COLO668 (cell line): Measurements from ENCODE around the gene CAMSAP2.
A peak's percentile ranks its signal among the peaks of the same experiment; 100 is the strongest.

Experiments used
- DNase-seq: peaks from one replicate; lab custom pipeline; 2025; ENCODE audit not compliant: unreplicated experiment; lab: John Stamatoyannopoulos, UW

Gene CAMSAP2

GRCh38 chr1:200895801-200896530, 157.3 kb downstream of the CAMSAP2 start:
- DNase-seq: no peak

GRCh38 chr1:200896531-200897196, 158.0 kb downstream of the CAMSAP2 start:
- DNase-seq: peak; percentile 36

- DNase-seq: no peak
Observed at GRCh38 chr1:200897259-200897658, 158.6 kb downstream of the CAMSAP2 start.

- DNase-seq: no peak
Observed at GRCh38 chr1:200899015-200899386, 160.3 kb downstream of the CAMSAP2 start.

- no peak for DNase-seq
Observed at GRCh38 chr1:200899451-200899915, 160.8 kb downstream of the CAMSAP2 start.

- no peak for DNase-seq
Observed at GRCh38 chr1:200899954-200900867, 161.5 kb downstream of the CAMSAP2 start.

- DNase-seq: no peak
Observed at GRCh38 chr1:200900877-200901276, 162.2 kb downstream of the CAMSAP2 start.

- no peak for DNase-seq
Observed at GRCh38 chr1:200901350-200901749, 162.7 kb downstream of the CAMSAP2 start.

- DNase-seq: no peak
Observed at GRCh38 chr1:200901796-200902444, 163.2 kb downstream of the CAMSAP2 start.

- no peak for DNase-seq
Observed at GRCh38 chr1:200903793-200904192, 165.1 kb downstream of the CAMSAP2 start.

GRCh38 chr1:200904772-200905171, 166.1 kb downstream of the CAMSAP2 start:
- DNase-seq: no peak

- no peak for DNase-seq
Observed at GRCh38 chr1:200905411-200906052, 166.8 kb downstream of the CAMSAP2 start.

GRCh38 chr1:200906491-200906890, 167.8 kb downstream of the CAMSAP2 start:
- no peak for DNase-seq

GRCh38 chr1:200907611-200908097, 169.0 kb downstream of the CAMSAP2 start:
- no peak for DNase-seq

GRCh38 chr1:200908191-200908868, 169.6 kb downstream of the CAMSAP2 start:
- no peak for DNase-seq

GRCh38 chr1:200909071-200909470, 170.4 kb downstream of the CAMSAP2 start:
- no peak for DNase-seq

GRCh38 chr1:200909757-200910239, 171.1 kb downstream of the CAMSAP2 start:
- DNase-seq: no peak
